HCT116 (cell line): ENCODE results near the gene TNS2. TPM values are rescaled to one million over a fixed set of nuclear protein-coding genes. Genes with fewer than 3 reads are reported as not detected.
"Not testable (repeated sequence)": the region's sequence is repeated elsewhere in the genome, so short reads cannot be mapped to it uniquely, and the experiment has no call there.

Source experiments
- ATAC-seq: fragments of 200-7000 bp; cut with Tn5 transposase; 2 replicates; pipeline ENCODE4 v1.9.1; 2020; ENCODE audit warnings: mild to moderate bottlenecking, moderate library complexity
- BruUV-seq: library from RNA; stranded (reverse); fragments of 400-500 nt; replicated peaks from 2 replicates; lab custom pipeline; 2021; lab: Mats Ljungman, UMichigan
- CTCF ChIA-PET: fragments of 300-600 bp; sonication (Branson Sonifier 250); formaldehyde crosslinking; loops from one replicate; lab custom pipeline; 2021; ENCODE audit warnings: antibody characterized with exemption; lab: Charles Lee
- POLR2A ChIA-PET: fragments of 300-600, 350-600 bp; sonication (Branson Sonifier 250); formaldehyde crosslinking; loops from one replicate; lab custom pipeline; 2021; ENCODE audit warnings: antibody characterized with exemption; lab: Charles Lee
- RAD21 ChIA-PET, 2 experiments: fragments of 300-600 bp; sonication (Branson Sonifier 250); formaldehyde crosslinking; loops; one replicate each; lab custom pipeline; 2023; ENCODE audit warnings: low total read pairs in 2 of 2; ENCODE audit not compliant: uncharacterized antibody in 2 of 2, unreplicated experiment in 2 of 2, low non-redundant PET in 1 of 2; lab: Charles Lee
- DNase-seq: peaks from one replicate; pipeline ENCODE4 v3.0.0-alpha.2; 2010; ENCODE audit warnings: low read depth, low spot score
- H2AFZ ChIP-seq: fragments of 200-600 bp; shearing (Covaris generic), sonication (generic); 2 replicates; pipeline ENCODE4 v1.6.1; 2017; ENCODE audit warnings: low read depth, mixed run types, mixed read lengths, antibody characterized with exemption, low read length; ENCODE audit not compliant: poor library complexity, severe bottlenecking
- H3K27ac ChIP-seq: 2 replicates; pipeline ENCODE4 v1.5.1; 2012; ENCODE audit warnings: low read depth, low read length
- H3K27me3 ChIP-seq: fragments of 200-600 bp; sonication (generic); 2 replicates; pipeline ENCODE4 v1.6.1; 2016; ENCODE audit warnings: mixed run types, low read length, mixed read lengths; ENCODE audit not compliant: insufficient read depth
- H3K36me3 ChIP-seq, 2 experiments: fragments of 200-500 bp in 1 of 2; fragments of 200-600 bp in 1 of 2; sonication (Bioruptor generic) in 1 of 2; sonication (generic) in 1 of 2; 2 replicates each; pipeline versions ENCODE4 v1.5.1 to v1.6.1; 2014 to 2016; ENCODE audit warnings: low read length in 2 of 2, inconsistent platforms in 1 of 2, mixed read lengths in 1 of 2, mixed run types in 1 of 2; ENCODE audit not compliant: insufficient read depth in 2 of 2, control insufficient read depth in 1 of 2
- H3K4me1 ChIP-seq, 2 experiments: fragments of 200-600 bp in 1 of 2; sonication (generic) in 1 of 2; 2 replicates each; pipeline versions ENCODE4 v1.5.1 to v1.6.1; 2012 to 2017; ENCODE audit warnings: low read length in 2 of 2, inconsistent platforms in 1 of 2, mild to moderate bottlenecking in 1 of 2, mixed read lengths in 1 of 2, mixed run types in 1 of 2, moderate library complexity in 1 of 2; ENCODE audit not compliant: insufficient read depth in 2 of 2, control insufficient read depth in 1 of 2
- H3K4me2 ChIP-seq: fragments of 200-600 bp; sonication (generic); 2 replicates; pipeline ENCODE4 v1.6.1; 2017; ENCODE audit warnings: mixed run types, low read length, mixed read lengths
- H3K4me3 ChIP-seq, 2 experiments: fragments of 200-600 bp in 1 of 2; sonication (generic) in 1 of 2; replicated peaks in 1 of 2; 2 replicates each; pipeline ENCODE4 v1.5.1; 2011 to 2016; ENCODE audit warnings: low read length in 2 of 2, control low read depth in 1 of 2, low read depth in 1 of 2, mild to moderate bottlenecking in 1 of 2, mixed read lengths in 1 of 2, mixed run types in 1 of 2
- H3K79me2 ChIP-seq: fragments of 200-600 bp; sonication (generic); 2 replicates; pipeline ENCODE4 v1.6.1; 2017; ENCODE audit warnings: mild to moderate bottlenecking, mixed run types, low read length, moderate library complexity, mixed read lengths; ENCODE audit not compliant: insufficient read depth
- H3K9ac ChIP-seq: fragments of 200-600 bp; sonication (generic); 2 replicates; pipeline ENCODE4 v1.6.1; 2016; ENCODE audit warnings: low read length, mixed read lengths
- H3K9me2 ChIP-seq: fragments of 200-600 bp; sonication (generic), shearing (Covaris generic); 2 replicates; pipeline ENCODE4 v1.6.1; 2017; ENCODE audit warnings: mixed run types, mild to moderate bottlenecking, moderate library complexity; ENCODE audit not compliant: insufficient read depth
- H3K9me3 ChIP-seq, 2 experiments: fragments of 200-500 bp in 1 of 2; fragments of 200-600 bp in 1 of 2; sonication (Bioruptor generic) in 1 of 2; sonication (generic) in 1 of 2; 2 replicates each; pipeline ENCODE4 v1.6.1; 2014 to 2017; ENCODE audit warnings: low read length in 2 of 2, mixed read lengths in 2 of 2, inconsistent platforms in 1 of 2, low read depth in 1 of 2, mild to moderate bottlenecking in 1 of 2, mixed run types in 1 of 2, moderate library complexity in 1 of 2; ENCODE audit not compliant: control insufficient read depth in 1 of 2, insufficient read depth in 1 of 2
- H4K20me1 ChIP-seq: fragments of 200-600 bp; sonication (generic), shearing (Covaris generic); 2 replicates; pipeline ENCODE4 v1.6.1; 2017; ENCODE audit warnings: mixed run types, mild to moderate bottlenecking, moderate library complexity; ENCODE audit not compliant: insufficient read depth
- CEBPB ChIP-seq: IDR thresholded peaks from 2 replicates; pipeline ENCODE4 v1.6.1; 2012; ENCODE audit warnings: low read depth
- CTCF ChIP-seq, 3 experiments: fragments of 200-600 bp in 1 of 3; sonication (generic) in 1 of 3; IDR thresholded peaks in 2 of 3; conservative IDR thresholded peaks in 1 of 3; 2 replicates each; pipeline ENCODE4 v1.5.1; 2012 to 2017; ENCODE audit warnings: low read depth in 2 of 3, low read length in 2 of 3, antibody characterized with exemption in 1 of 3, borderline replicate concordance in 1 of 3, control low read depth in 1 of 3, mild to moderate bottlenecking in 1 of 3, mixed read lengths in 1 of 3, mixed run types in 1 of 3, moderate library complexity in 1 of 3; ENCODE audit not compliant: insufficient read depth in 1 of 3
- FOSL1 ChIP-seq: IDR thresholded peaks from 2 replicates; pipeline ENCODE4 v1.6.1; 2012; ENCODE audit warnings: low read depth
- JUND ChIP-seq: IDR thresholded peaks from 2 replicates; pipeline ENCODE4 v1.6.1; 2012
- POLR2AphosphoS5 ChIP-seq: IDR thresholded peaks from 2 replicates; pipeline ENCODE4 v1.6.1; 2011; ENCODE audit warnings: mild to moderate bottlenecking, low read depth, low read length, moderate library complexity
- RAD21 ChIP-seq: IDR thresholded peaks from 2 replicates; pipeline ENCODE4 v1.6.1; 2012; ENCODE audit warnings: low read depth, mild to moderate bottlenecking
- TCF7L2 ChIP-seq: IDR thresholded peaks from 2 replicates; pipeline ENCODE4 v1.7.0; 2011; ENCODE audit warnings: borderline replicate concordance, inconsistent platforms; ENCODE audit not compliant: insufficient read depth, insufficient read length; ENCODE audit errors: extremely low read depth
- intact Hi-C: fragments of 100-400 bp; cut with micrococcal nuclease; formaldehyde crosslinking; loops from 2 replicates; pipeline ENCODE4 v1.10.0; 2022
- total RNA-seq: library from RNA; stranded (reverse); gene quantifications from one replicate; pipeline ENCODE4 v1.2.1, GENCODE V29; 2021; ENCODE audit not compliant: unreplicated experiment

Gene TNS2
- total RNA-seq, 1 experiment from 2014 or later, result 25.7 TPM

- ChIA-PET CTCF (interaction anchor here (0.6 to 1.7 kb wide), 2 partner anchors 8 to 147 kb away, joined by 3 to 4 read pairs; no protein-coding TSS in a partner anchor), RAD21 (no interaction called here), POLR2A (no interaction called here)
- H3K9me3 ChIP-seq, result no peaks in the 10 kb centered on the region
- no peak for DNase-seq
- BruUV-seq, result no TSS peak
- no peak overlapping the region for H3K4me2 ChIP-seq
- peaks cover 69 to 73% of the 10 kb centered on the region in 2 experiments for H3K36me3 ChIP-seq
- peaks cover 14% of the 10 kb centered on the region; the same call in 1 of the 2 replicates for H4K20me1 ChIP-seq
- H3K27me3 ChIP-seq, result no peaks in the 10 kb centered on the region
- peak; percentile 41; the same call in 1 of the 2 replicates for ATAC-seq
- H3K4me3 ChIP-seq, result no peak overlapping the region
- H3K4me1 ChIP-seq, result no peaks in the 10 kb centered on the region
- H3K79me2 ChIP-seq, result peaks cover 91% of the 10 kb centered on the region
- H2AFZ ChIP-seq, result no peak overlapping the region
- H3K9me2 ChIP-seq, result no peaks in the 10 kb centered on the region
- H3K27ac ChIP-seq, result no peak overlapping the region
- intact Hi-C loops, result no loop called here
- no peak for TF ChIP-seq JUND
- TF ChIP-seq FOSL1, result no peak
- peak in 2 of 3 experiments; percentile 7 to 24; a peak in 1 of 6 replicates for TF ChIP-seq CTCF (IDR thresholded peaks at IDR 0.05 in 2 of 3, conservative IDR thresholded peaks at IDR 0.05 in 1 of 3; ENCODE audit: borderline replicate concordance in 1 of 3, insufficient read depth in 1 of 3, low read depth in 2 of 3, low read length in 2 of 3)
- TF ChIP-seq POLR2AphosphoS5, result no peak
- TF ChIP-seq TCF7L2, result no peak
- 0 out of 2 replicates have a peak, but pooled peaks have one; percentile 13 for TF ChIP-seq RAD21
- TF ChIP-seq CEBPB, result no peak
- no peak overlapping the region for H3K9ac ChIP-seq
Observed at GRCh38 chr12:53031616-53032015, 18.2 kb upstream of the TNS2 start.

GRCh38 chr12:53033832-53034231 is 16.0 kb upstream of the TNS2 start:
- RAD21 ChIA-PET, H3K27me3 ChIP-seq, BruUV-seq, DNase-seq, H3K9me3 ChIP-seq, H3K9ac ChIP-seq, H3K4me1 ChIP-seq, H3K4me2 ChIP-seq, H3K27ac ChIP-seq, ATAC-seq, H3K9me2 ChIP-seq, H2AFZ ChIP-seq, H3K4me3 ChIP-seq, intact Hi-C loops, POLR2A ChIA-PET: not testable (repeated sequence)
- H3K36me3 ChIP-seq, result peaks cover 68 to 75% of the 10 kb centered on the region in 2 experiments
- peaks cover 16% of the 10 kb centered on the region; the same call in 1 of the 2 replicates for H4K20me1 ChIP-seq
- H3K79me2 ChIP-seq, result peaks cover 85% of the 10 kb centered on the region
- CTCF ChIA-PET, result interaction anchor here (1.5 kb wide), 1 partner anchor 12 kb away, joined by 4 read pairs; no protein-coding TSS in a partner anchor
